Aorta (tissue), 5 donors: ENCODE measurements around the gene ESR2. TPM values are rescaled to one million over a fixed set of nuclear protein-coding genes. Genes with fewer than 3 reads are reported as not detected.

Experiments
- ATAC-seq: fragments of 200-7000 bp; cut with Tn5 transposase; one replicate; pipeline ENCODE4 v1.9.1; 2022; ENCODE audit warnings: moderate library complexity; ENCODE audit not compliant: low FRiP score
- DNase-seq, 2 donors: peaks; one replicate each; pipeline ENCODE4 v3.0.0-alpha.2; 2020
- H3K27ac ChIP-seq, 2 donors: one replicate each; pipeline ENCODE4 v1.5.1; 2013; ENCODE audit warnings: low read length in 2 of 2, mild to moderate bottlenecking in 2 of 2, moderate library complexity in 2 of 2, control low read depth in 1 of 2, inconsistent platforms in 1 of 2, low read depth in 1 of 2
- H3K27me3 ChIP-seq, 2 donors: one replicate each; pipeline ENCODE4 v1.6.1; 2013; ENCODE audit warnings: control low read depth in 1 of 2, low read length in 1 of 2, mild to moderate bottlenecking in 1 of 2, moderate library complexity in 1 of 2; ENCODE audit not compliant: insufficient read depth in 2 of 2, control insufficient read depth in 1 of 2
- H3K36me3 ChIP-seq, 2 donors: one replicate each; pipeline ENCODE4 v1.6.1; 2013; ENCODE audit warnings: control low read depth in 1 of 2, low read length in 1 of 2, mild to moderate bottlenecking in 1 of 2; ENCODE audit not compliant: insufficient read depth in 2 of 2, control insufficient read depth in 1 of 2
- H3K4me1 ChIP-seq, 2 donors: one replicate each; pipeline ENCODE4 v1.6.1; 2013; ENCODE audit warnings: low read length in 2 of 2, control low read depth in 1 of 2, mild to moderate bottlenecking in 1 of 2, moderate library complexity in 1 of 2; ENCODE audit not compliant: insufficient read depth in 2 of 2, control insufficient read depth in 1 of 2
- H3K4me3 ChIP-seq, 2 donors: one replicate each; pipeline ENCODE4 v1.5.1; 2013; ENCODE audit warnings: low read length in 2 of 2, control low read depth in 1 of 2, mild to moderate bottlenecking in 1 of 2
- H3K9me3 ChIP-seq: one replicate; pipeline ENCODE4 v1.6.1; 2013; ENCODE audit warnings: mild to moderate bottlenecking, low read length; ENCODE audit not compliant: control insufficient read depth
- WGBS, 2 donors: extraction: QIAGEN DNeasy Blood & Tissue Kit; methylation state at CpG; one replicate each; pipeline ENCODE4 v1.1.7; 2013; 5-methylcytosine and 5-hydroxymethylcytosine counted together
- intact Hi-C, 2 donors: fragments of 100-400 bp; cut with DNase I; formaldehyde crosslinking; loops; one replicate each; pipeline versions ENCODE4 v1.14.2 to v1.15.0; 2022
- polyA plus RNA-seq, 2 donors: library from polyadenylated mRNA; stranded (reverse); fragments of 200-250 nt; gene quantifications; one replicate each; pipeline ENCODE4 v1.2.3, GENCODE V29; 2013
- total RNA-seq, 2 donors: library from RNA; stranded (reverse); fragmentation: NEBNext Ultra II Directional; extraction: Animal tissue kit (Norgen Biotek cat#: 25700); gene quantifications; one replicate each; pipeline ENCODE4 v1.2.1, GENCODE V29; 2021
- donor health status: healthy with polysubstance abuse.
- donor health status: Bipolar disorder and iron deficiency.
- donor health status: DM: no; HTN: no; CAD: no.
- donor health status: DM: no; HTN: no; CAD: no.
- donor health status: DM: yes; HTN: yes; CAD: no.

Gene ESR2
- total and polyA plus RNA-seq, 4 donors = 0.10 to 0.27 TPM; not detected in 2

DNA sequence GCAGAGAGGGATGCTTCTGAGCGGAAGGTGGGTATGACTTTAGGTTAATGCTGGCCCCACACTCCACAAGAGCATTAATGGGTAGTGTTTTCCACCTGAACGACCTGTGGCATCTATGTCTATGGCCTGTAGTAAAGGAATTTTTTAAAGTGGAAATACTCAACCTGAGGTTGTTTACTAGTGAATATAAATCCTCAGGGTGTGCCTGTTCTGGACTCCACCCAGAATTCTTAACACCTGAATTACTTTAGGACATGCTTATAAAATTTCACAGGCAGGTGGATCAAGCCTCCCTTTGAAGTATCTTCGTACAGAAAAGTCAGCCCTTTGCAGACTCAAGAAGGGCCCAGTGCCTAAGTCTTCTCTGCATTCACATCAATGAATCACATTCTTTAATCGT lies 196.1 kb downstream of the ESR2 start:
- Histone ChIP-seq H3K9me3 (no peaks in the 10 kb centered on the region), H3K4me1 (peaks cover 2 to 4% of the 10 kb centered on the region in 2 donors), H3K27ac (no peak overlapping the region), H3K27me3 (no peaks in the 10 kb centered on the region), H3K36me3 (peaks cover 6 to 11% of the 10 kb centered on the region in 2 donors), H3K4me3 (no peak overlapping the region)
- intact Hi-C loops = no loop called here
- no peak for ATAC-seq
- WGBS, 2 donors = 89 to 90% methylated on average over 4 of the region's 4 CpGs
- DNase-seq = no peak

DNA sequence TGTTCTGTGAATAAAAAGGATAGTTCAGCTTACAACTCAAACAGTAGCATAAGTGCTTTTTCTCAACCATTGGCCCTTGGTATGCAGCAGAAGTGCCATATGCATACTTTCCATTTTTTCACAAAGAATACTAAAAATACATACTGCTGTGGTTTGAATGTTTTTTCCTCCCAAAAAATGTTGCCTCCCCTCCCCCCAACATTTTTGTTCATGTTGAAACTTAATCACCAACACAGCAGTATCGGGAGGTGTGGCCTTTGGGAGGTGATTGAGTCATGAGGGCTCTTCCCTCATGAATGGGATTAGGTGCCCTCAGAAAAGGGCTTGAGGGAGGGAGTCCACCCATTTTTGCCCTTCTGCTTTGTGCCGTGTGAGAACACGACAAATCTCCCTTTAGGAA lies 198.6 kb downstream of the ESR2 start:
- no peaks in the 10 kb centered on the region for H3K27me3 ChIP-seq
- peaks cover 6% of the 10 kb centered on the region in 2 donors for H3K36me3 ChIP-seq
- H3K27ac ChIP-seq = no peak overlapping the region

DNA sequence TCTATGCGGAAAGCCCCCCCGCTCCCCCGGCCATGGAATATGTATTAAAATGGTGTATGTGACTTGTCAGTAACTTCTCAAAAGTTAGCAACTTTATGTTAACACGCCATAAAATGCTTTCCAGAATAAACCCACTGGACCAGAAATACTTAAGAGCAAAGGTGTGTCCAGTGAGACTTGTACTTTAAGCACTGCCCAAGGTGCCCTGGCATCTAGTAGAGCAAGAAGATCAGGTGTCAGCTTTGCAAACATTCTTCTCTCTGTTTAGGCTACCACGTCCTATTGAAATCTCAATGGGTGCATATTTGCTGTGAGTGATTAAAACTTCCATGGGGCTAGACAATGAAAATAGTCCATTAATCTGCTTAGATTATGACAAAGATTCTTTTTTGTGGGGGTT lies 201.2 kb downstream of the ESR2 start:
- peaks cover 3 to 6% of the 10 kb centered on the region in 2 donors for H3K36me3 ChIP-seq
- no peaks in the 10 kb centered on the region for H3K27me3 ChIP-seq
- 75 to 76% methylated on average over 5 of the region's 5 CpGs for WGBS, 2 donors
- no peak overlapping the region for H3K27ac ChIP-seq
- no peak for ATAC-seq
- no peak overlapping the region for H3K4me3 ChIP-seq
- no peak for DNase-seq
- intact Hi-C loops = no loop called here
- peaks cover 2 to 4% of the 10 kb centered on the region in 2 donors for H3K4me1 ChIP-seq
- H3K9me3 ChIP-seq = no peaks in the 10 kb centered on the region

More for the DNA sequence above, 198.6 kb downstream of the ESR2 start:
- no peak for DNase-seq
- intact Hi-C loops = no loop called here
- H3K4me3 ChIP-seq = no peak overlapping the region
- 87 to 91% methylated on average over 3 of the region's 3 CpGs for WGBS, 2 donors
- no peaks in the 10 kb centered on the region for H3K9me3 ChIP-seq
- no peak for ATAC-seq
- peaks cover 2 to 4% of the 10 kb centered on the region in 2 donors for H3K4me1 ChIP-seq

DNA sequence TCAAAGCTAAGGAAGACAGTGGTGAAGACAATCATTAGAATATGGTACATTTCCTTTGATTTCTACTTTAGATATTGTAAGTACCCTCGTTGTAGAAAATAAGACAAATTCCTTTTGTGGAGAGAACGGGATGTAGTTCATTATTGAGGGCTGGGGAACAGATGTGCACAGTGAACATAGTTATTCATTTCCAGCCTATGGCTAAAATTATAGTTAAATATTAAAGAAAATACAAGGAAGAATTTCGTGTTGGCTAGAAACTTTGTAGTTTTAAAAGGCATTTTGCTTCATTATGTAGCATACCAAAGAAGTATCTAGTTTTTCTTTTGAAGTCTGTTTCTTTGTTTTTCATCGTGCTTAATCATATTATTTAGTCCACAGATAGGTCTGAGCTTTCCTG lies 201.8 kb downstream of the ESR2 start:
- ATAC-seq = no peak
- H3K27me3 ChIP-seq = no peaks in the 10 kb centered on the region
- WGBS, 2 donors = 87% methylated on average over 4 of the region's 4 CpGs
- H3K9me3 ChIP-seq = no peaks in the 10 kb centered on the region
- no peak overlapping the region for H3K4me3 ChIP-seq
- intact Hi-C loops = no loop called here
- no peak for DNase-seq
- H3K27ac ChIP-seq = no peak overlapping the region
- H3K36me3 ChIP-seq = peaks cover 0 to 6% of the 10 kb centered on the region in 2 donors
- H3K4me1 ChIP-seq = peaks cover 2 to 4% of the 10 kb centered on the region in 2 donors

DNA sequence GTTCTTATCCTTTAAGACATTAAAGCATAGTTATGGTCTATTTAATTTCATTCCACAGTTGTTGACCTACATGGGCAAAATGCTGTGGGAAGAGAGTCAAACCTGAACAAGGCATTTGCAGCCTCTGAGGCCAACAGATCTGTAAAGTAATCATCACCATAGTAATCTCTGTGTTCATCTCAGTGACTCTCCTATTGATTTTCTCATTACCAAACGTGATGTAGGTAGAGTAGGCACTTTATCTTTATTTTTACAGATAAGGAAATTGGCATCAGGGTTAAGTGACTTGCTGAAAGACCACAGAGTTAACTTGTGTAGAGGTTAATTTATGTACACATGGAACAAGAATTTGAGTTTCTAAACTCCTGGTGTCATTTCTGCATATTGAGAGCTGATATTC lies 203.0 kb downstream of the ESR2 start:
- ATAC-seq = no peak
- 50 to 59% methylated on average over 1 of the region's 1 CpG for WGBS, 2 donors

DNA sequence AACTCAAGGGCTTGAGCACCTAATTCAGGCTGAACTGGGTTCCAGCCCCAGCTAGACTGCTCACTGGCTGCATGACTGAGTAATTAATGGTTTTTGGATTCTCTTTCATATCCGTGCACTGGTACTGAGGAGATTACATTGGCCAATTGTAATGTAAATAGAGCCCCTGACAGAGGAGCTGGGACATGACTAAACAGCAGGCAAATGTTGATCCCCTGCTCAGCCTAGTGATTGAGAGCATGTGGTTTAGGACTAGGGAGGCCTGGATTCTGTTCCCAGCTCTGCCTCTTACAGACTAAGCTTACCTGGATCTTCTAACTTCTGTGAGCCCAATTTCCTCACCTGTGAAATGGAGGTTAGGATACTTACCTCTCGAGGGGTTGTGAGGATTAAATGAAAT lies 204.3 kb downstream of the ESR2 start:
- no peaks in the 10 kb centered on the region for H3K27me3 ChIP-seq
- no peaks in the 10 kb centered on the region for H3K9me3 ChIP-seq
- peaks cover 0 to 6% of the 10 kb centered on the region in 2 donors for H3K36me3 ChIP-seq
- no peak overlapping the region for H3K27ac ChIP-seq
- intact Hi-C loops = no loop called here
- no peak overlapping the region for H3K4me3 ChIP-seq
- no peaks in the 10 kb centered on the region for H3K4me1 ChIP-seq
- DNase-seq (no peak), ATAC-seq (no peak)
- WGBS, 2 donors = 68 to 75% methylated on average over 2 of the region's 2 CpGs

More for the DNA sequence above, 203.0 kb downstream of the ESR2 start:
- H3K36me3 ChIP-seq = peaks cover 0 to 6% of the 10 kb centered on the region in 2 donors
- H3K27me3 ChIP-seq = no peaks in the 10 kb centered on the region
- H3K9me3 ChIP-seq = no peaks in the 10 kb centered on the region
- intact Hi-C loops = no loop called here
- peaks cover 2 to 4% of the 10 kb centered on the region in 2 donors for H3K4me1 ChIP-seq
- H3K4me3 ChIP-seq = no peak overlapping the region
- no peak for DNase-seq
- H3K27ac ChIP-seq = no peak overlapping the region

DNA sequence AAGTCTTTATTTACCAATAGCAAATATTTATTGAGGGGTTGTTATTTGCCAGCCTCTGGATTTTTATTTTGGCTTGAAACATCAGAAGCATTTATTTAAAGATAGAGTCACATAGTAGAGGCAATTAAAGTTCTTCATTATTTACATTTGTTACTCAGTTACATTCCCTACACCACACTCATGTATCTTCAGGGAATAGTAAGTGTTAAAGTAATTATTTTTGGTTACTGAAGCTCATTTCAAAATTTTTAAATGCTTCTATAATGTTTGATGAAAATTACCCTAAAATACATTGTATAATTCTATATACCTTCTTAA lies 205.6 kb downstream of the ESR2 start:
- Histone ChIP-seq H3K4me1 (no peaks in the 10 kb centered on the region), H3K4me3 (no peak overlapping the region), H3K9me3 (no peaks in the 10 kb centered on the region), H3K27ac (no peak overlapping the region), H3K27me3 (no peaks in the 10 kb centered on the region), H3K36me3 (peaks cover 0 to 4% of the 10 kb centered on the region in 2 donors)
- DNase-seq = no peak
- no peak for ATAC-seq
- intact Hi-C loops = no loop called here

DNA sequence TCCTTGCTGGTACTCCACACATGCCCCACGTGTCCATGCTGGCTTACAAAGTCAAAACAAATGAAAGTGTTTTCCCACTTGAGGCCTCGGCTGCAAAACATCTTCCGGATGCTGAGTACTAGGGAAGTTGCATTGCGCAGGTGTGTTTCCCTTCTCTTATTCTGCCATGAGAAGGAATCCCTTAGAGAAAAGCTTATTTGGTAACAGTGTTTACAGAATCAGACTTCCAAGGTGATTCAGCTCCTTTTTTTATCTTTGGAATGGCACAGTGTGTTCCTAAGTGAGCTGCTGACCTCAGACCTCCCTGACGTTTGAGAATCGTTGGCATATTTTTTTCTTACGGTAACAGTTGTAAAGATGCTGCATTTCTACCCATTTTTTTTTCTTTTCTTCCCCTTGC lies 211.3 kb downstream of the ESR2 start:
- Histone ChIP-seq H3K27me3 (no peaks in the 10 kb centered on the region), H3K4me3 (no peak overlapping the region), H3K9me3 (no peaks in the 10 kb centered on the region), H3K36me3 (peaks cover 5 to 9% of the 10 kb centered on the region in 2 donors), H3K4me1 (peaks cover 5% of the 10 kb centered on the region in 2 donors), H3K27ac (peak overlapping the region; percentile 96 to 100)
- ATAC-seq (peak; percentile 68), DNase-seq (no peak)
- intact Hi-C loops = loop anchor here (2.0 to 5.0 kb wide), 2 partner anchors 32 to 34 kb away; no protein-coding TSS in a partner anchor
- 18 to 28% methylated on average over 7 of the region's 7 CpGs for WGBS, 2 donors

DNA sequence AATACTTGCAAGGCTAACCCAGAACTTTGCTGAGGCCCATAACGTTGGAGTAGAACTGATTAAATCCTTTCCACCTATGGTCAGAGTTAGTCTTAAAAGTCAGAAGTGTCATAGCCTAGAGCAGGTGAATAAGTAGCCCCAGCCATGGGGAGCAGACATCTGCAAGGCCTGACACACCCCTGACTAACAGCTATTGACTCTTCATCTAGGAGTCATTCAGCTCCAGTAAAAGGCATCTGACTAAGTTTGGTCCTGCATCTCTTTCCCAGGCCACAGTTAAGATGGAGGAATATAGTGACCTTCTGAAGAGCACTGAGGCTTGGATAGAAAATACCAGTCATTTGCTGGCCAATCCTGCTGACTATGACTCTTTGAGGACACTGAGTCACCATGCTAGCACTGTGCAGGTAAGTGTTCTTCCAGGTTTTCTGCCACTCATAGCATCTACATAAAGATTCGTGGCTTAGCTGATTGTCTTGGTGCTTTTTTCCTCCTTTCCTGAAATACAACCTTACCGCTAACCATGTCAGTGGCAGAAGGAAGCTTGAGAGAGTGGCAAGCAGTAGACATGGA lies 212.9 kb downstream of the ESR2 start:
- Histone ChIP-seq H3K36me3 (peaks cover 5 to 9% of the 10 kb centered on the region in 2 donors), H3K27me3 (no peaks in the 10 kb centered on the region), H3K9me3 (no peaks in the 10 kb centered on the region), H3K4me3 (no peak overlapping the region), H3K4me1 (peaks cover 5% of the 10 kb centered on the region in 2 donors), H3K27ac (peak overlapping the region; percentile 70 to 82)
- WGBS, 2 donors = 95 to 98% methylated on average over 3 of the region's 3 CpGs
- ATAC-seq (no peak), DNase-seq (no peak)
- intact Hi-C loops = loop anchor here in 1 of 2 donors (5.0 kb wide), 1 partner anchor 36 kb away; no protein-coding TSS in a partner anchor
